IPS-20b (cell line): ENCODE results near the gene CAMK2G.
A peak's percentile ranks its signal among the peaks of the same experiment; 100 is the strongest.

Experiments
- H3K27ac ChIP-seq: one replicate; pipeline ENCODE4 v1.5.1; 2013; ENCODE audit warnings: low read length
- H3K27me3 ChIP-seq: 2 replicates; pipeline ENCODE4 v1.6.1; 2013; ENCODE audit warnings: mild to moderate bottlenecking, low read length, inconsistent platforms; ENCODE audit not compliant: insufficient read depth
- H3K36me3 ChIP-seq: 2 replicates; pipeline ENCODE4 v1.6.1; 2013; ENCODE audit warnings: low read depth, mild to moderate bottlenecking, inconsistent platforms, low read length, moderate library complexity; ENCODE audit not compliant: insufficient read depth
- H3K4me1 ChIP-seq: 2 replicates; pipeline ENCODE4 v1.6.1; 2013; ENCODE audit warnings: mild to moderate bottlenecking, control low read depth, inconsistent platforms, low read length, moderate library complexity; ENCODE audit not compliant: insufficient read depth
- H3K4me3 ChIP-seq: 2 replicates; pipeline ENCODE4 v1.5.1; 2013; ENCODE audit warnings: mild to moderate bottlenecking, low read length, inconsistent platforms
- H3K9ac ChIP-seq: 2 replicates; pipeline ENCODE4 v1.6.1; 2013; ENCODE audit warnings: low read depth, mild to moderate bottlenecking, inconsistent platforms, low read length, moderate library complexity
- H3K9me3 ChIP-seq: 2 replicates; pipeline ENCODE4 v1.6.1; 2013; ENCODE audit warnings: mild to moderate bottlenecking, low read depth, low read length, inconsistent platforms; ENCODE audit not compliant: insufficient read depth

The CAMK2G gene

GRCh38 chr10:73814276-73814895 lies 60.0 kb downstream of the CAMK2G start:
- Histone ChIP-seq H3K9me3 (no peaks in the 10 kb centered on the region), H3K4me1 (no peaks in the 10 kb centered on the region; the same call in 1 of the 2 replicates), H3K27me3 (no peaks in the 10 kb centered on the region), H3K27ac (no peak overlapping the region), H3K9ac (no peak overlapping the region), H3K36me3 (peaks cover 26% of the 10 kb centered on the region), H3K4me3 (no peak overlapping the region)

- no peak overlapping the region for H3K27ac ChIP-seq
- no peaks in the 10 kb centered on the region for H3K9me3 ChIP-seq
- H3K36me3 ChIP-seq: peaks cover 27% of the 10 kb centered on the region
- no peak overlapping the region for H3K9ac ChIP-seq
- no peak overlapping the region for H3K4me3 ChIP-seq
- no peaks in the 10 kb centered on the region for H3K27me3 ChIP-seq
- no peaks in the 10 kb centered on the region; the same call in 1 of the 2 replicates for H3K4me1 ChIP-seq
Observed at GRCh38 chr10:73813333-73813732, 61.0 kb downstream of the CAMK2G start.

GRCh38 chr10:73812657-73813056 lies 61.7 kb downstream of the CAMK2G start:
- Histone ChIP-seq H3K9me3 (no peaks in the 10 kb centered on the region), H3K9ac (no peak overlapping the region), H3K27ac (no peak overlapping the region), H3K4me1 (no peaks in the 10 kb centered on the region; the same call in 1 of the 2 replicates), H3K36me3 (peaks cover 34% of the 10 kb centered on the region), H3K4me3 (no peak overlapping the region), H3K27me3 (no peaks in the 10 kb centered on the region)

GRCh38 chr10:73810735-73811465 lies 63.5 kb downstream of the CAMK2G start:
- Histone ChIP-seq H3K27ac (no peak overlapping the region), H3K4me3 (peak overlapping the region; percentile 76), H3K9me3 (no peaks in the 10 kb centered on the region), H3K36me3 (peaks cover 41% of the 10 kb centered on the region), H3K27me3 (no peaks in the 10 kb centered on the region), H3K9ac (peak overlapping the region; percentile 67; the same call in 1 of the 2 replicates), H3K4me1 (no peaks in the 10 kb centered on the region; the same call in 1 of the 2 replicates)

- no peaks in the 10 kb centered on the region for H3K27me3 ChIP-seq
- peak overlapping the region; percentile 76 for H3K4me3 ChIP-seq
- H3K36me3 ChIP-seq: peaks cover 46% of the 10 kb centered on the region
- H3K9me3 ChIP-seq: no peaks in the 10 kb centered on the region
- no peaks in the 10 kb centered on the region; the same call in 1 of the 2 replicates for H3K4me1 ChIP-seq
- no peak overlapping the region for H3K27ac ChIP-seq
- peak overlapping the region; percentile 67; the same call in 1 of the 2 replicates for H3K9ac ChIP-seq
Observed at GRCh38 chr10:73810358-73810734, 64.0 kb downstream of the CAMK2G start.

GRCh38 chr10:73809061-73809818 lies 65.1 kb downstream of the CAMK2G start:
- Histone ChIP-seq H3K27me3 (no peaks in the 10 kb centered on the region), H3K9me3 (no peaks in the 10 kb centered on the region), H3K27ac (no peak overlapping the region), H3K4me3 (no peak overlapping the region), H3K36me3 (peaks cover 42% of the 10 kb centered on the region), H3K9ac (no peak overlapping the region), H3K4me1 (no peaks in the 10 kb centered on the region; the same call in 1 of the 2 replicates)

GRCh38 chr10:73808021-73808815 lies 66.1 kb downstream of the CAMK2G start:
- Histone ChIP-seq H3K4me1 (no peaks in the 10 kb centered on the region; the same call in 1 of the 2 replicates), H3K36me3 (peaks cover 43% of the 10 kb centered on the region), H3K27ac (no peak overlapping the region)

GRCh38 chr10:73807471-73807870 lies 66.9 kb downstream of the CAMK2G start:
- Histone ChIP-seq H3K36me3 (peaks cover 50% of the 10 kb centered on the region), H3K4me1 (no peaks in the 10 kb centered on the region; the same call in 1 of the 2 replicates), H3K9ac (no peak overlapping the region), H3K9me3 (no peaks in the 10 kb centered on the region), H3K27me3 (no peaks in the 10 kb centered on the region), H3K4me3 (no peak overlapping the region), H3K27ac (no peak overlapping the region)

More at GRCh38 chr10:73808021-73808815, 66.1 kb downstream of the CAMK2G start:
- Histone ChIP-seq H3K4me3 (no peak overlapping the region), H3K9ac (no peak overlapping the region), H3K27me3 (no peaks in the 10 kb centered on the region), H3K9me3 (no peaks in the 10 kb centered on the region)

GRCh38 chr10:73806176-73806950 lies 68.0 kb downstream of the CAMK2G start:
- Histone ChIP-seq H3K9me3 (no peaks in the 10 kb centered on the region), H3K4me1 (no peaks in the 10 kb centered on the region), H3K27ac (no peak overlapping the region), H3K27me3 (no peaks in the 10 kb centered on the region), H3K36me3 (peaks cover 61% of the 10 kb centered on the region), H3K4me3 (no peak overlapping the region), H3K9ac (no peak overlapping the region)

- no peak overlapping the region for H3K9ac ChIP-seq
- H3K4me1 ChIP-seq: no peaks in the 10 kb centered on the region
- H3K27me3 ChIP-seq: no peaks in the 10 kb centered on the region
- no peak overlapping the region for H3K4me3 ChIP-seq
- no peaks in the 10 kb centered on the region for H3K9me3 ChIP-seq
- H3K27ac ChIP-seq: no peak overlapping the region
- H3K36me3 ChIP-seq: peaks cover 78% of the 10 kb centered on the region
Observed at GRCh38 chr10:73803680-73804286, 70.6 kb downstream of the CAMK2G start.
